Measurements from ENCODE around the gene PLXNA2.

The PLXNA2 gene

GRCh38 chr1:208008534-208008933 is 235.7 kb downstream of the PLXNA2 start:
- DNase-seq, result no peak

GRCh38 chr1:208007938-208008342 is 236.2 kb downstream of the PLXNA2 start:
- DNase-seq, result no peak

- DNase-seq, result no peak
Measured at GRCh38 chr1:208007319-208007937, 236.8 kb downstream of the PLXNA2 start.

- DNase-seq, result no peak
Measured at GRCh38 chr1:208006258-208006920, 237.8 kb downstream of the PLXNA2 start.

GRCh38 chr1:208004851-208005250 is 239.3 kb downstream of the PLXNA2 start:
- DNase-seq, result no peak

GRCh38 chr1:208003241-208003640 is 240.9 kb downstream of the PLXNA2 start:
- DNase-seq, result no peak

- DNase-seq, result no peak
Measured at GRCh38 chr1:208002672-208003071, 241.5 kb downstream of the PLXNA2 start.

- DNase-seq, result no peak
Measured at GRCh38 chr1:208002078-208002477, 242.1 kb downstream of the PLXNA2 start.

GRCh38 chr1:208000504-208000903 is 243.7 kb downstream of the PLXNA2 start:
- no peak for DNase-seq

- no peak for DNase-seq
Measured at GRCh38 chr1:207999972-208000371, 244.2 kb downstream of the PLXNA2 start.

GRCh38 chr1:207999274-207999915 is 244.8 kb downstream of the PLXNA2 start:
- DNase-seq, result no peak

GRCh38 chr1:207998691-207999090 is 245.5 kb downstream of the PLXNA2 start:
- no peak for DNase-seq

GRCh38 chr1:207997486-207998268 is 246.5 kb downstream of the PLXNA2 start:
- DNase-seq, result peak; percentile 47

GRCh38 chr1:207996636-207997035 is 247.5 kb downstream of the PLXNA2 start:
- no peak for DNase-seq

GRCh38 chr1:207995576-207995975 is 248.6 kb downstream of the PLXNA2 start:
- DNase-seq, result no peak

- no peak for DNase-seq
Measured at GRCh38 chr1:207993477-207994445, 250.4 kb downstream of the PLXNA2 start.

- DNase-seq, result no peak
Measured at GRCh38 chr1:207992677-207993236, 251.4 kb downstream of the PLXNA2 start.

GRCh38 chr1:207991583-207992026 is 252.6 kb downstream of the PLXNA2 start:
- no peak for DNase-seq

- DNase-seq, result no peak
Measured at GRCh38 chr1:207990876-207991582, 253.2 kb downstream of the PLXNA2 start.

- DNase-seq, result no peak
Measured at GRCh38 chr1:207990455-207990854, 253.7 kb downstream of the PLXNA2 start.
